HG02981 (cell line): ENCODE measurements around the gene CD300LG.
"Not testable (repeated sequence)": the region's sequence is repeated elsewhere in the genome, so short reads cannot be mapped to it uniquely, and the experiment has no call there.

Source experiments
- ATAC-seq: cut with Tn5 transposase; IDR thresholded peaks from one replicate; pipeline ENCODE4 v1.9.1; 2021; ENCODE audit warnings: mild to moderate bottlenecking, moderate library complexity; ENCODE audit not compliant: unreplicated experiment

CD300LG gene

GRCh38 chr17:43823350-43824084 lies 23.5 kb upstream of the CD300LG start:
- ATAC-seq, result no peak

- ATAC-seq, result no peak
Measured at GRCh38 chr17:43825567-43825966, 21.4 kb upstream of the CD300LG start.

- ATAC-seq, result no peak
Measured at GRCh38 chr17:43826206-43826605, 20.8 kb upstream of the CD300LG start.

GRCh38 chr17:43827596-43827995 lies 19.4 kb upstream of the CD300LG start:
- ATAC-seq, result no peak

- ATAC-seq, result no peak
Measured at GRCh38 chr17:43829738-43830137, 17.2 kb upstream of the CD300LG start.

GRCh38 chr17:43830510-43831140 lies 16.4 kb upstream of the CD300LG start:
- no peak for ATAC-seq

GRCh38 chr17:43831633-43832032 lies 15.3 kb upstream of the CD300LG start:
- ATAC-seq, result no peak

GRCh38 chr17:43832168-43832975 lies 14.6 kb upstream of the CD300LG start:
- ATAC-seq, result no peak

- ATAC-seq, result no peak
Measured at GRCh38 chr17:43832976-43833829, 13.8 kb upstream of the CD300LG start, which contains the start of gene MPP3. MPP3 (minus strand) TSS chr17:43833146; CDS start chr17:43831906, 1,240 bp downstream.

- ATAC-seq, result no peak
Measured at GRCh38 chr17:43834106-43834505, 12.9 kb upstream of the CD300LG start.

- ATAC-seq, result no peak
Measured at GRCh38 chr17:43839670-43840108, 7.3 kb upstream of the CD300LG start.

GRCh38 chr17:43840814-43841213 lies 6.2 kb upstream of the CD300LG start:
- no peak for ATAC-seq

GRCh38 chr17:43841282-43841681 lies 5.7 kb upstream of the CD300LG start:
- ATAC-seq, result no peak

- not testable (repeated sequence) for ATAC-seq
Measured at GRCh38 chr17:43842091-43842974, 4.6 kb upstream of the CD300LG start.

GRCh38 chr17:43842975-43843325 lies 4.0 kb upstream of the CD300LG start:
- no peak for ATAC-seq

GRCh38 chr17:43844241-43844640 lies 2.7 kb upstream of the CD300LG start:
- ATAC-seq, result no peak

- ATAC-seq, result no peak
Measured at GRCh38 chr17:43845766-43846165, 1.2 kb upstream of the CD300LG start.

GRCh38 chr17:43846221-43846712 lies 709 bp upstream of the CD300LG start:
- ATAC-seq, result peak; percentile 51

GRCh38 chr17:43848601-43849000 lies 1.6 kb downstream of the CD300LG start:
- ATAC-seq, result no peak

- ATAC-seq, result no peak
Measured at GRCh38 chr17:43849116-43849515, 2.1 kb downstream of the CD300LG start.
